Adipocyte (in vitro differentiated cells): ENCODE measurements around the gene TMEM8B.
A peak's percentile ranks its signal among the peaks of the same experiment; 100 is the strongest.

Experiments used
- DNase-seq: peaks from one replicate; pipeline ENCODE4 v3.0.0-alpha.2; 2015; ENCODE audit warnings: low read depth
- H3K27me3 ChIP-seq: replicated peaks from 2 replicates; pipeline ENCODE4 v1.7.0; 2013; ENCODE audit warnings: mild to moderate bottlenecking, low read length, moderate library complexity; ENCODE audit not compliant: control insufficient read depth, insufficient read depth
- H3K36me3 ChIP-seq: 2 replicates; pipeline ENCODE4 v1.7.0; 2013; ENCODE audit warnings: low read length, mild to moderate bottlenecking, moderate library complexity; ENCODE audit not compliant: control insufficient read depth, insufficient read depth, severe bottlenecking
- H3K4me1 ChIP-seq: 2 replicates; pipeline ENCODE4 v1.7.0; 2013; ENCODE audit warnings: mild to moderate bottlenecking, low read length, moderate library complexity; ENCODE audit not compliant: control insufficient read depth, insufficient read depth
- H3K4me3 ChIP-seq: 2 replicates; pipeline ENCODE4 v1.7.0; 2013; ENCODE audit warnings: mild to moderate bottlenecking, low read length, moderate library complexity
- H3K9ac ChIP-seq: 2 replicates; pipeline ENCODE4 v1.7.0; 2013; ENCODE audit warnings: mild to moderate bottlenecking, low read length, moderate library complexity
- H3K9me3 ChIP-seq: 2 replicates; pipeline ENCODE4 v1.7.0; 2013; ENCODE audit warnings: mild to moderate bottlenecking, low read length, moderate library complexity; ENCODE audit not compliant: control insufficient read depth

TMEM8B gene

DNA sequence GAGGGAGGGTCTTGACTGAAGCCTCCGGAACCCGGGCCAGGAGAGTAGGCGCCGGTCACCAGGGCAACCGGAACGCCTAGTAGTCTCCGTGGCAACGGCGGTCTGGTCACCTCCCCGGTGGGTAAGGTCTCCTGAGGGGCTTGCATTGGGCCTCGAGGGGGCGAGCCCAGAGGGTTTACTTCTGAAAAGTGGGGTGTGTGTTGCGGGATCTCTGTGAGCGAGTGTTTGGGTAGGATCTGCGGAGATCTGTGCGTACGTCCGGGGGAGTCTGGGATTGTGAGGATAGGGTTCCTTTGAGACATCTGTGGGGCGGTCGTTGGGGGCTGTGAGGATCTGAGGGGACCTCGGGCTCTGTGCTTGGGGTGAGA is 328 bp upstream of the TMEM8B start, which contains the start of gene FAM221B:
FAM221B (minus strand) TSS at position 17 of the 368 bp plus-strand sequence. CDS start 2,571 bp downstream, outside the sequence.
- no peaks in the 10 kb centered on the region for H3K9me3 ChIP-seq
- peaks cover 38% of the 10 kb centered on the region for H3K4me1 ChIP-seq
- peak within 1 kb of the TSS; percentile 90 for H3K4me3 ChIP-seq
- H3K27me3 ChIP-seq = no peaks in the 10 kb centered on the region
- DNase-seq = no peak
- H3K9ac ChIP-seq = peak within 1 kb of the TSS; percentile 92
- no peaks in the 10 kb centered on the region for H3K36me3 ChIP-seq

GRCh38 chr9:35829764-35830096 is 702 bp downstream of the TMEM8B start:
- H3K4me1 ChIP-seq = peaks cover 46% of the 10 kb centered on the region
- no peaks in the 10 kb centered on the region for H3K27me3 ChIP-seq
- H3K36me3 ChIP-seq = no peaks in the 10 kb centered on the region
- peak overlapping the region; percentile 80 for H3K9ac ChIP-seq
- DNase-seq = no peak
- H3K4me3 ChIP-seq = peak overlapping the region; percentile 90
- no peaks in the 10 kb centered on the region for H3K9me3 ChIP-seq

DNA sequence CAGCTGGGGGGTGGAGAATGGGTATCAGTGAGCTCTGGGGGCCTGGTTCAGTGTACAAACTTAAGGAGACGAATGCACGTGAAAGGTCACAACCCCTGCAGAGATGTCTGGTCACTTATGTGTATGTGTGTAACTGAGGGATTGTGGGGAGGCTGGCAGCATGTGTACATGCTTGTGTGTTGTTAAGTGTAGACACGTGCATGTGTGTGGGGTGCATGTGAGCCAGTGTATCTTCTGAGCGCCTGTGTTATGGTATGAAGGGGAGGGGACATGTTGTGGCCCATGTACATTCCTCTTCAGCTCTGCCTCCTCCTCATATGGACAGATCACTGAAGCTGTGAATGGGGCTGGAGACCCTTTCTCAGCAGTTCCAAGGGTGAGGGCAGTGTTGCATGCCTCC is 2.0 kb downstream of the TMEM8B start:
- H3K27me3 ChIP-seq = no peaks in the 10 kb centered on the region
- no peak overlapping the region for H3K4me3 ChIP-seq
- H3K9ac ChIP-seq = no peak overlapping the region
- no peaks in the 10 kb centered on the region for H3K36me3 ChIP-seq
- no peak for DNase-seq
- no peaks in the 10 kb centered on the region for H3K9me3 ChIP-seq
- H3K4me1 ChIP-seq = peaks cover 50% of the 10 kb centered on the region

- Histone ChIP-seq H3K4me3 (no peak overlapping the region), H3K36me3 (no peaks in the 10 kb centered on the region), H3K27me3 (no peaks in the 10 kb centered on the region), H3K9me3 (no peaks in the 10 kb centered on the region), H3K9ac (no peak overlapping the region), H3K4me1 (peaks cover 39% of the 10 kb centered on the region)
- DNase-seq = no peak
These were observed 3.8 kb downstream of the TMEM8B start for GRCh38 chr9:35832814-35833213.

DNA sequence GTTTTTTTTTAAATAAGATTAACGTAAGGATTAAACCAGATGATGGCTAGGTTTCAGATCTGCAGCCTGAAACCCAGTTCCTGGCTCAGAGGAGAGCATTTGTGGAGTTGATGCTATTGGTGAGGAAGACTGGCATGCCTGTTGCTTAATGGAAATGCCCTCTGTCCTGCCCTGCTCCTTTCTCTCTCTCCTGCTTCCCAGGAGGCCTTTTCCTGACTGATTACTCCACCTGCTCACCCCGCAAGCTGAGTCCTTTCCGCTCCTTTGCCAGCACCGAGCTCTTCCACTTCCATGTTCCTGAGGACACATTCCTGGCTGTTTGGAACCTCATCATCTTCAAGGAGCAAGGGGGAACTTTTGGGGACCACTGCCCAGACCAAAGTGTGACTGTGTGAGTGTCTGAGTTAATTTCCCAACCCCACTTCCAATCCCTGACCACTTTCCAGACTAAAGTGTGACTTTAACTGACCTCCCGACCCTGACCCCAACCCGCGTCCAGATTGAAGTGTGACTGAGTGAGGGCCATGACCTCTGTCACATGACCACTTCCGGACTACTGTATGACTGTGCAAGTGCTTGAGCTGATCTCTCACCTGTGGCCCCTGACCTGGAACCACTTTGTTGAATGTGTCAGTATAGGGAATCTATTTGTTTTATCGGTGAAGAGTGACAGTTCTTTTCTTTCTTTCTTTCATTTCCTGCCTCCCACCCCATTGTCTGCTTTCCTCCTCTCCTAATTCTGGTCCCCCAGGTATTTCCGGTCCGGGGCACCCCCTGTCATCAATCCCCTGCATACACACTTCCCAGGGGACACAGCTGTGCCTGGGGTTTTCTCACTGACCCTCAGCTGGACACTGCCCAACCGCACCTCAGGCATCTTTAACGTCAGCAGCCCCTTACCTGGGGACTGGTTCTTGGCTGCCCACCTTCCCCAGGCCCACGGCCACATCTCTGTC is 5.5 kb downstream of the TMEM8B start:
- no peaks in the 10 kb centered on the region for H3K36me3 ChIP-seq

GRCh38 chr9:35835216-35835632 is 6.2 kb downstream of the TMEM8B start:
- H3K36me3 ChIP-seq = no peaks in the 10 kb centered on the region
- H3K9me3 ChIP-seq = no peaks in the 10 kb centered on the region
- DNase-seq = no peak
- no peak overlapping the region for H3K4me3 ChIP-seq
- peaks cover 24% of the 10 kb centered on the region for H3K4me1 ChIP-seq
- H3K9ac ChIP-seq = no peak overlapping the region
- H3K27me3 ChIP-seq = no peaks in the 10 kb centered on the region

More for the DNA sequence above, 5.5 kb downstream of the TMEM8B start:
- no peak overlapping the region for H3K4me3 ChIP-seq
- no peak for DNase-seq
- H3K4me1 ChIP-seq = peaks cover 30% of the 10 kb centered on the region
- H3K27me3 ChIP-seq = no peaks in the 10 kb centered on the region
- H3K9me3 ChIP-seq = no peaks in the 10 kb centered on the region
- no peak overlapping the region for H3K9ac ChIP-seq

GRCh38 chr9:35835766-35836165 is 6.7 kb downstream of the TMEM8B start:
- Histone ChIP-seq H3K27me3 (no peaks in the 10 kb centered on the region), H3K9ac (no peak overlapping the region), H3K9me3 (no peaks in the 10 kb centered on the region), H3K36me3 (no peaks in the 10 kb centered on the region), H3K4me3 (no peak overlapping the region), H3K4me1 (peaks cover 20% of the 10 kb centered on the region)
- DNase-seq = no peak

DNA sequence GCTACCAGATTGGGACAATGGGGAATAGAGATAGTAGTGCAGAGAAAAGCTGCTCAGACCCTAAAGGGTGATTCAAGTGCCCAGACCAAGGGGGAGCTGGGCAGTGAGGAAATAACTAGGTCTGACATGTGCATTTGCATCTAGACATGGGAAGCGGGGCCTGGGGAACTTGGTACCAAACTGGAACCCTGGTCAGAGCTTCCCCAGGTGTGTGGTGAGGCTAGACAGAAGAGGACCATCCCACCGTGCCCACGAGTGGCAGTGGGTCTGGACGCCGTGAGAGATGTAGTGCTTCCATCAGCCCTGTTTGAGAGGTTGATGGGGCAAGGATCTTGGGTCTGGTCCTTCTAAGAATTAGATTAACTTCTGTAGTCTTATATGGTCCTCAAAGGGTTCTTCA is 7.6 kb downstream of the TMEM8B start:
- DNase-seq = no peak
- no peaks in the 10 kb centered on the region for H3K36me3 ChIP-seq
- no peaks in the 10 kb centered on the region for H3K9me3 ChIP-seq
- H3K4me1 ChIP-seq = peaks cover 23% of the 10 kb centered on the region
- no peaks in the 10 kb centered on the region for H3K27me3 ChIP-seq
- H3K9ac ChIP-seq = no peak overlapping the region
- H3K4me3 ChIP-seq = no peak overlapping the region

- no peak for DNase-seq
- Histone ChIP-seq H3K9me3 (no peaks in the 10 kb centered on the region), H3K36me3 (no peaks in the 10 kb centered on the region), H3K27me3 (no peaks in the 10 kb centered on the region), H3K9ac (no peak overlapping the region), H3K4me3 (no peak overlapping the region), H3K4me1 (peaks cover 44% of the 10 kb centered on the region)
These were observed 10.9 kb downstream of the TMEM8B start for GRCh38 chr9:35839926-35840325.

DNA sequence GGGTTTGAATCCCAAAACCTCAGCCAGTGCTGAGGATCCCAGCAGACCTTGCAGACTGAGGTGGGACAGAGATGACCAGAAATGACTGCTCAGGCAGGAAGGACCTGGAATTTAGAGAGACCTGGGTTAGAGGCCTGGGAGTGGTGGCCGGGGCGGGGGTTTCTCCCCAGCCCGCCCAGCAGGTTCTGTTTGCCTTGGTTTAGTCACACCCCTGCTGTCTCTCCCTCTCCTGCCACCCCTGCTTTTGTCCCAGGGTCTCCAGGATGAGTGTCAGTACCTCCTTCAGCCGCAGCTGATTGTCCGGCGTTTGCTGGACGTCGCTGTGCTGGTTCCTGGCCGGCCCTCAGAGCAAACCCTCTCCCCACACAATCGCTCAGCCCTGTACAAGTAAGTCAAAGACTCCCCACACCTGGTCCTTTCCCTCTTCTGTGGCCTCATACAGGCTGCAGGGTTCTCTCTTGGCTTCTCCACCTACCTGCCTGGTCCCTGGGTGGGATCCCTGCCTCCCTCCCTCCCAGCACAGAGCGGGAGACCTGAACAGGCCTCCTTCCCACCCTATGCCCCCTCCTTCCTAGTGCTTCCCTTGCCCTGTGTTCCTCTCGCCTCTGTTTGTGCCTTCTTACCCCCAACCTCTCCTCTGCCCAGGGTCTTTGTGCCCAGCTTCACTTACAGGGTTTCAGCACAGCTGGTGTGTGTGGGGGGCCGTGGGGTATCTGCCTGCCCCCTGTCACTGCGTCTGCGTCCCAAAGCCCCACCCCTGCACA is 12.0 kb downstream of the TMEM8B start:
- Histone ChIP-seq H3K9me3 (no peaks in the 10 kb centered on the region), H3K9ac (no peak overlapping the region)
- DNase-seq = no peak

GRCh38 chr9:35841645-35841900 is 12.5 kb downstream of the TMEM8B start:
- no peaks in the 10 kb centered on the region for H3K36me3 ChIP-seq
- no peaks in the 10 kb centered on the region for H3K27me3 ChIP-seq
- no peak overlapping the region for H3K9ac ChIP-seq
- H3K4me3 ChIP-seq = no peak overlapping the region
- peaks cover 42% of the 10 kb centered on the region for H3K4me1 ChIP-seq
- no peak for DNase-seq
- no peaks in the 10 kb centered on the region for H3K9me3 ChIP-seq

More for the DNA sequence above, 12.0 kb downstream of the TMEM8B start:
- Histone ChIP-seq H3K27me3 (no peaks in the 10 kb centered on the region), H3K4me1 (peaks cover 46% of the 10 kb centered on the region), H3K36me3 (no peaks in the 10 kb centered on the region), H3K4me3 (no peak overlapping the region)
